ENCODE measurements around the gene BTNL9. TPM values are rescaled to one million over a fixed set of nuclear protein-coding genes. Genes with fewer than 3 reads are reported as not detected.

Gene BTNL9
- not detected in 2 replicates for total RNA-seq (ENCODE audit: low replicate concordance)

DNA sequence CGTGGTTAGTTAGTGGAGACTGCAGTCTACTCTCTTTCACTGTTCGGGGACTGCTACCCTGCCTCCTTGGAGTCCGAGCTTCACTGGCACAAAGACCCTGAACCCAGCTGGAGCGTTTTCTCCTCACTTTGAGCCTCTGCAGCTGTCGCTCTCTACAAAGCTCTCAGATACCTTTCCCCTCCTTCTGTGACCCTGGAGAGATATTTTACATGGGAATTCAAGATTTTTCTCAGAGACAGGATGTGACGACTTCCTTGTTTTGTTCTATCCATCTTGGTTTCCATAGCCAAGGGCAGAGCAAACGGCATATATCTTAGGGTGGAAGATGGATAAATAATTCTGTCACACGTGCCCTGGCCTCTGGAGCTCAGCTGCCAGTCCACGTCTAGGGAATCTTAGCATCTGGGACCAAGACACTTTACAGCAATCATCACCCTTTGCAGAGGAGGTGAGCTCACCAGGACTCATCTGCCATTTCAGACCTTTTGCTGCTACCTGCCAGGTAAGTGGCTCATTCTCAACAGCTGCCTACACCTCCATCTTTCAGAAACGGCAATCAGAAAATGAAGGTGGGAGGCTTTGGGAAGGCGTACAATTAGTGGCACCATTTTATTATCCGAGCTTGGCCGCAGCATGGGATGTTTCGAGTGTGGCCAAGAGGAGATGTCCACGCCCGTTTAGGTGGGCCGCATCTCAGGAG lies at the start of gene BTNL9:
Gene BTNL9 (plus strand): TSS at position 336 of the 700 bp plus-strand sequence. CDS start 5,224 bp downstream, outside the sequence.

Other genes starting within 250 kb of the BTNL9 start
- 61.0 and 62.0 TPM in 2 replicates for gene MGAT1, start 237.5 kb upstream of the BTNL9 start, total RNA-seq (ENCODE audit: low replicate concordance)
- 18.3 and 18.6 TPM in 2 replicates for gene ZFP62, start 179.0 kb upstream of the BTNL9 start, total RNA-seq (ENCODE audit: low replicate concordance)
- under 0.01 TPM in 1 of 2 replicates, not detected in the other for gene BTNL8, start 141.1 kb upstream of the BTNL9 start, total RNA-seq (ENCODE audit: low replicate concordance)
- not detected in 2 replicates for gene BTNL3, start 51.4 kb upstream of the BTNL9 start, total RNA-seq (ENCODE audit: low replicate concordance)
- gene OR2V1, start 90.9 kb downstream of the BTNL9 start, total RNA-seq (ENCODE audit: low replicate concordance), result not detected in 2 replicates
- gene OR2V2, start 107.3 kb downstream of the BTNL9 start, total RNA-seq (ENCODE audit: low replicate concordance), result not detected in 2 replicates
- 0.47 and 2.9 TPM in 2 replicates for gene TRIM7, start 164.9 kb downstream of the BTNL9 start, total RNA-seq (ENCODE audit: low replicate concordance)
- gene TRIM41, start 183.0 kb downstream of the BTNL9 start, total RNA-seq (ENCODE audit: low replicate concordance), result 13.8 and 26.0 TPM in 2 replicates
- gene RACK1, start 203.6 kb downstream of the BTNL9 start, total RNA-seq (ENCODE audit: low replicate concordance), result 7,300 and 9,485 TPM in 2 replicates
- gene TRIM52, start 220.9 kb downstream of the BTNL9 start, total RNA-seq (ENCODE audit: low replicate concordance), result 2.6 and 23.3 TPM in 2 replicates